ENCODE results near the gene APOL2.
A peak's percentile ranks its signal among the peaks of the same experiment; 100 is the strongest.
"Not testable (repeated sequence)": the region's sequence is repeated elsewhere in the genome, so short reads cannot be mapped to it uniquely, and the experiment has no call there.

APOL2 gene

DNA sequence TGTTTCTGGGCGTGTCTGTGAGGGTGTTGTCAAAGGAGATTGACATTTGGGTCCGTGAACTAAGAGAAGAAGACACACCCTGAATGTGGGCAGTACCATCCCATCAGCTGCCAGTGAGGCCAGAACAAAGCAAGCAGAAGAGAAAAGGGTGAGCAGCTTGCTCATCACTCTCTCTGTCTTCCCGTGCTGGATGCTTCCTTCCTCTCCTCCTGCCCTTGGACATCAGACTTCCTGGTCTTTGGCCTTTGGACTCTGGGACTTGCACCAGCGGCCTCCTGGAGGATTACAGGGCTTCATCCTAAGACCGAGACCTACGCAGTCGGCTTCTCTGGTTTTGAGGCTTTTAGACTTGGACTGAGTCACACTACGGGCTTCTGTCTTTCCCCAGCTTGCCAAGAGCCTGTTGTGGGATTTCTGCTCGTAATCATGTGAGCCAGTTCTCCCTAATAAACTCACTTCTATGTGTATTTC is 18.8 kb downstream of the APOL2 start:
- no peak for DNase-seq

DNA sequence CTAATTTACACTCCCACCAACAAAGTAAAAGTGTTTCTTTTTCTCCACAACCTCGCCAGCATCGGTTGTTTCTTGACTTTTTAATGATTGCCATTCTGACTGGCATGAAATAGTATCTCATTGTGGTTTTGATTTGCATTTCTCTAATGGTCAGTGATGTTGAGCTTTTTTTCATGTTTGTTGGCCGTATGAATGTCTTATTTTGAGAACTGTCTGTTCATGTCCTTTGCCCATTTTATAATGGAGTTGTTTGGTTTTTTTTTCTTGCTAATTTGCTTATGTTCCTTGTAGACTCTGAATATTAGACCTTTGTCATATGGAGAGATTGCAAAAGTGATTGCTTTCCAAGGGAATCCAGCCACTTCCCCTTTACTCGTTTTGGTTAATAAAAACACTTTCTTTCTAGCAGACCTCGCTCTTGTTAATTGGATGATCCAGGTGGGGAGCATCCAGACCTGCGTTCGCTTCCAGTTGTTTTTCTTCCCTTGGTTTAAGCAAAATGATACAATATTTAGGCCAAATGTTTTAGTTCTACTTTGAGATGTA is 20.6 kb downstream of the APOL2 start:
- DNase-seq = no peak

DNA sequence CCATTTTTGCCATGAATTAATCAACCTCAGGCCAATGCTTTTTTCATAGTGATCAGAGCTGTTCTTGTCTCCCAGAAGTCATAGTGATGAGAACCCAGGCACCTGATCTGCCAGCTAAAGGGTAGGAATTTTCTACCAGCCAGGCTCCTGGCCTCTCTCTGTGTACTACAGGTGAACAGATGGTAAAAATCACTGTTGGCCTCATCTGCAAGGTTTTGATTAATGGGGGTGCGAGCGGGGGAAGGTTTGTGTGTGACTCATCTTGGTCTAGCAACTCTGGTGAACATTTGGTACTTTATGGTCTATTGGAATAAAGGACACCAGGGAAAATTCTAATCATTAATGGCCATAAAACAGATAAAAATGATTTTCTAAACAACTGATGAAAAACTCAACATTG is 23.3 kb downstream of the APOL2 start:
- no peak for DNase-seq

DNA sequence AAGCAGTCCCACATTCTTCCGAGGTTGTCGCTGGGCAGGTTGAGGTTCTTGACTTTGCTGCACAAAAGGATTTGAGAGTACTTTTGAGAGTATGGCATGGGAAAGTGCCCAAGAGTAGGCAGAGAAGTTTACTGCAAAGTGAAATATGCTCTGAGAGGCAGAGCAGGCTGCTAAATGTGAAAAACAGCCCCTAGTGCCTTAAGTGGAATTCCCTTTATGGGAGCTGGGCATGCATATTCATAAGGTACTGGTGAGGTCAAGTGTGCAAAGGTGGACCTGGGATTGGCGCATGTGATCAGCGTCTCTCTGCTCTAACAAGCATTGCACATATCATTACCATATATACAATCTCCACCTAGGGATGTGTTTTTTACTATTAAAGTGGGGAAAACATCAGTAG is 25.7 kb downstream of the APOL2 start:
- DNase-seq = no peak

DNA sequence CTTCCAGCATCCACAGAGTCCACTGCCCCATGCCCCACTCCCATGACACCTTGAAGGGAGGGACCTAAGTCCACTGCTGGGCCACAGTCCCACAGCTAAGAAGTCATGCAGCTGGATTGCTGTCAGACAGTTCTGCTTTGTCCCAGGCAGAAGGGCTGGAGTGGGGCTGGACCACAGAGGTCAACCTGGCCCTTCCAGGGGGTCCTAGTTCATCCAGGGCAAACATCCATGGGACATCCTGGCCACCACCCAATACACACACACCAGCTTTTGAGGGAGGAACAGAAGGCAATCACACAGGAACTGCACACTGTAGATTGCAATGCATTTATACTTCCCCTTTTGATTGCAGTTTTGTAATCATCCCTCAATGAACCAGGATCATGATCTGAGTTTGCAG is 26.4 kb downstream of the APOL2 start:
- DNase-seq = no peak

DNA sequence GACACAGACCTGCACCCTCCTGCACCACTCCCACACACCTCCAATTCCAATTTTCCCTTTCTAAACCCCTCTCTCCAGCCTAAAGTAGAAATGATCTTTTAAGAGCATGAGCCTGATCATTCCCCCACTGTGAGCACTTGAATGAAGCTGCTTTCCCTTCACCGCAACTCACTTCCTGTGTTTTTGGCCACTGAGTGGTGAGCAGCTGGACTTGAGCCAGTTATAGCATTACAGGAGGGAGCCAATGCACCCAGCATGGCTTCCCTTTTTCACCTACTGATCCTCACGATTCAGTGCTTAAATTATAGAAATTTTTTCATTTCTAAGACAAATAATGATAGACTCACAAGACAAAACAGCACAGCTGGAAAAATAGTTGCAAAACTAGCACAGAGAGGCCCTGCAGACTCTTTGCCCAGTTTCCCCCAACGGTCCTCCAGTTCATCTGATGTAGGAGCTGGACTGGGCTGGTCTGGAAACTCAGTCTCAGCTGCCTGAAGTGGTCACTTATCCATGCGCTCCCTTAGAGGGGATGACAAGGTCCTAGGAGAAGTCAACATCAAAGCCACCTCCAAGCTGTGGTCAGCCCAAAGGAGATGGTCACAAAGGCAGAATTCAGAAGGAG is 28.0 kb downstream of the APOL2 start:
- DNase-seq = no peak

DNA sequence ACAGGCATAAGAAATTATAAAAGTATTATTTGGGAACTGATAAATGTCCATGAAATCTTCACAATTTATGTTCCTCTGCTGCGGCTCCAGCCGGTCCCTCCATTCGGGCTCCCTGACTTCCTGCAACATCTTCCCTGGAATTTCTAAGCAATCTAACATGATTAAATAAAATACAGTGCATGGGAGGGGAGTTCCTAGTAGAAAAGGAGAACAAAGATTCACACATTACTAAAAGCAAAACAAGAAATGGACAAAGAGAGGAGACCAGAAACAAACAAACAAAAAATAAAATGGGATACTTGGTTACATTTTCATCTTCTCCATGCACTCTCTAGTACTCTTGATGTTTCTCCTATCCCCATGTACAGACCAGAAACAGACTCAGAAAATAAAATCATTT is 29.1 kb downstream of the APOL2 start:
- no peak for DNase-seq

DNA sequence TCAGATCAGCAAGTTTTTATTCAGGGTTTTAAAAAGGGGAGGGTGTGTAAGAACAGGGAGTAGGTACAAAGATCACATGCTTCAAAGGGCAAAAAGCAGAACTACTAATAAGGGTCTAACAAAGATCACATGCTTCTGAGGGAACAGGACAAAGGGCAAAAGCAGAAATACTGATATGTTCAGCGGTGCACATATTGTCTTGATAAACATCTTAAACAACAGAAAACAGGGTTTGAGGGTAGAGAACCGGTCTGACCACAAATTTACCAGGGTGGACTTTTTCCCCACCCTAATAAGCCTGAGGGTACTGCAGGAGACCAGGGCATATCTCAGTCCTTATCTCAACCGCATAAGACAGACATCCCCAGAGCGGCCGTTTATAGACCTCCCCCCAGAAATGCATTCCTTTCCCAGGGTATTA is 29.8 kb downstream of the APOL2 start:
- DNase-seq = not testable (repeated sequence)

DNA sequence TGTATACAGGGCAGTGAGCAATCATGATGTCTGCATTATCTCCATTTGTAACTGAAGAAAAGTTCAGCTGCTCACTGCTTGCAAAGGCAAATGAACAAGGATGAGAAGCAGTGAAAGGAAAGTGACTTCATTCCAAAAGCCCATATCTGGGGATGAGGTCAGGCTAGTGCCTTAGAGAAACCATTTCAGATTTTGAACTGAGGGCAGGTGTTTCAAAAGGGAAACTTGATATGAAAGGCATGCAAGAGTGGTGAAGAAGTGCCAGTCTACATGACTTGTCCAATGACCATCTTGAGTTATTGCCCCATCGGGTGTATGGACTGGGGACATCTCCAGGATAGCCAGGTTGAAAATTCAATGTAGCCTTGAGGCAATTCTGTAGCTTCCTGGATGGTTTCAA is 30.4 kb downstream of the APOL2 start:
- no peak for DNase-seq

DNA sequence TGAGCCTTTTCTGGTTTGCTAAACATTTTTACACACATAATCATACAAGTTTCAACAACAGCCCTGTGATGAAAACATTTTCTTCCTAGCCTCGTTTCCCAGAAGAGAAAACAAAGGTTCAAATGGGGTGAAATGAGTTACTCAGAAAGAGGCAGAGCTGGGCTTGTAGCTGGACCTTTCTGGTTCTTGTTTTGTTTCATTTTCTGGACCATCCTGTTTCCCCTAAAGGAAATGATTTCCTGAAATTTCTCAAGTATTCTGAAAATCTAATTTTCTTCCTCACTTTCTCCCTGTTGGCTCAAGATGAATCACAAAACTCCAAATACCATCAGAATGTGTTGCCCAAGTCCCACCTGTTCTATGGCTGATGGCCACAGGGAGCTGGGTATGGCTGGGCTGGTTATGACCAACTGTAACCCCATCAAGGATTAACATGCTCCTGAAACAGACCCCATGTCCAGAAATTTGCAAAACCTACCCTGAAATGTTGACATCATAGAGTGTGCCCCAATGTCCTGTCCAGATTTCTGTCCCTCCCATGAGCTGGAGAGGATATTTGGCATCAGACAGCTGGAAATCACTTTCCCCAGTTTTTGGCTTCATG is 31.1 kb downstream of the APOL2 start:
- no peak for DNase-seq

DNA sequence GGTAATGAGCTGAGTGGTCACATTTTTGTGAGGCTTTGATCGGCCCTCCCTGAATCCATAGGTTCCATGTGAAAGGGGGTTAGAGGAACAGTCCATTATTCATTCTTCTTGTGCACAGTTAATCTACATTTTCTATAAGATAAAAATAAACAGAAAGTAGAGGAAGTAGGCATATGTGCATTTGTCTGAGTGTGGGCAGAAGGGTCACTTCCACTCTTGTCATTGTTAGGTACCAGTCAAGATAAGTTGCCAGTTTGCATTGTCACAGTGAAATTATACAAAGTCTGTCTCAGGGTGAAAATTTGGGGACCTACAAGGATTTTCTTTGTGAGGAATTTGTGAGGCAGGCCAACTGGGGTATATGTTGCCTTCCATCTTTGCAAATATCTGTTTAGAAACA is 33.1 kb downstream of the APOL2 start:
- DNase-seq = no peak

DNA sequence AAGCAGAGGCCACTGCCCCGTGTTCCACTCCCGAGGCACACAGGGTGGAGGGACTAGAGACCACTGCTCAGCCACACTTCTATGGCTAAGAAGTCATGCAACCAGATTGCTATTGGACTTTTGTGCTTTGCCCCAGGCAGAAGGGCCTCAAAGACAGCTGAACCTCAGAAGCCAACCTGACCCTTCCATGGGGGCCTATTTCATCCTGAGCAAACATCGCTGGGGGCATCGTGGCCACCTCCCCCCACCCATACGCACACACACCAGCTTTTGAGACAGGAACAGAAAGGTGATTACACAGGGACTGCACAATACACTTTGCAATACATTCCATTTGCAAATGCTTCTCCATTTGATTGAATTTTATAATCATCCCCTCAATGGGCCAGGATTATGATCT is 33.8 kb downstream of the APOL2 start:
- not testable (repeated sequence) for DNase-seq

DNA sequence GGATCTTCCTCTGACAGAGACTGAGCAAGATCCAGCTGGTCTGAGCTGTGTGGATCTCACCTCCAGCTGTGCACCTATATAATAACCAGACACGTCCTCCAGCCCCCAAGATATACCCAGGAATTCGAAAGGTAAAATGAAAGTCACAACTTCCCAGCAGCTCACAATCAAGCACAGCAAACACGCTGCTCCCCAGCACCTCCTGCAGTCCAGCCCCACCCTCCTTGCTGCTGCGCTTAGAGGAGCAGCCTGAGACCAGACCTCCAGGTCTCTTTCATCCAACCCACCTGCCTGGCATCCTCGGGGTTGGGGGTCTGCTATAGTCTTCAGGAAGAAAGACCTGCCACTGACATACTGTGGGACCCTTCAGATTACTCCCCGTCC is 34.7 kb downstream of the APOL2 start:
- DNase-seq = no peak

DNA sequence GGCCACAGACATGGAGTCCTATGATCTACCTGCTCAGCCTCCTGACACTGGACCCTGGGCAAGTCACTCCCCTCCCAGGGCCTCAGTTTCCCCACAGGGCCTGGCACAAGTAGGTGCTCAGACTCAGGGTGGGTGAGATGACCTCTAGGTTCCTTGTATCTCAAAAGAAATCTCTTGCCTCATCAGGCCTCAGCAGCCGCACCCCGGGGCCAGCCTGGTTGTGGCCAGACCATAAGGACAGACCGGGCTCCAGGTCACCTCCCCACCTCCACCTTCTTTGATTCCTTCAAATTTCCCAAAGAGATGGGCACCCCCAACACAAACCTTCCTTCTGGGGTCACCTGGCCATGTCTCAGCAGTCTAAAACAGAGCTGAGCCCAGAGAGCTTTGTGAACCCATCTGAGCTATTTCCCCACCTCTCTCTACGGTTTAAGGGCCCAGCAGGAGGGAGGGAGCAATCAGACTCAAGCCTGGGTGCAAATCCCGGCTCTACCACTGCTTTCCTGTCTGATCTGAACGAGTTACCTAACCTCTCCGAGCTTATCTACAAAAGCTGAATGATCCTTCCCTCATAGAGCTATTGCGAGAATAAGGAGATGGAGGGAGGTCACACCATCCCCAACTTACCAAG is 35.2 kb downstream of the APOL2 start:
- no peak for DNase-seq

DNA sequence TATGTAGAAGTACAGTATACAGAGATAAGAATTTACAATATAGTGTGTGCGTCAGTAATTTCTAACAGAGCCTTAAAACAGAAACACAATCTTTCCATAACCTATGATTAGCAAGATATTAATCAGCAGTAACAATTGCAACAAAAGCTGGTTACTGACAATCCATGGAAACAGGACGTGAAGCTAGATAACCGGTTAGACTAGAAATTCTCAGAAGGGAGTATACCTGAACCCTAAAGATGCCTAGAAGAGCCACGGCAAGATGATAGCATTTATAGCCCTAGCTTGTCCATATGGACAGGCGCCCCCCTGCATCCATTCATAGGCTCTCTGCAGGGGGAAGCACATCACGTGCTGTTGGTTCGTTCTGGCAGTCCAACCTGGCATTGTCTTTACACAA is 35.9 kb downstream of the APOL2 start:
- not testable (repeated sequence) for DNase-seq

DNA sequence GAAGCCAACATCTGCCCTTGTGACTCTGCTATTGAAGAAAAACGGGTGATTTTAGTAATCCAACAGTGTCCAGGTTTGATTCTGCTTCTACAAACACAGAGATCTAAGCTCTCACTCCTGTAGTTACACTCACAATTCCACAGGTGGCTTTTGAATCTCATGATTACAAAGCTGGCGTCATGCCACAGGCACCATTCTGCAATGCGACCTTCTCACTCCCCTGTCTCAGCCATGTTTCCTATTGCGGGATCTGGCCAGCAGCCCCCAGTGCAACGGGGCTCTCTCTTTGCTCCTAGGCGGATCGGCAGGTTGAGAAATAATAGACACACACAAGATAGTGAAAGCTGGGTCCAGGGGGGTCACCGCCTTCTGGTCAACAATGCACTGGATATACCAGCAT is 36.4 kb downstream of the APOL2 start:
- DNase-seq = not testable (repeated sequence)

DNA sequence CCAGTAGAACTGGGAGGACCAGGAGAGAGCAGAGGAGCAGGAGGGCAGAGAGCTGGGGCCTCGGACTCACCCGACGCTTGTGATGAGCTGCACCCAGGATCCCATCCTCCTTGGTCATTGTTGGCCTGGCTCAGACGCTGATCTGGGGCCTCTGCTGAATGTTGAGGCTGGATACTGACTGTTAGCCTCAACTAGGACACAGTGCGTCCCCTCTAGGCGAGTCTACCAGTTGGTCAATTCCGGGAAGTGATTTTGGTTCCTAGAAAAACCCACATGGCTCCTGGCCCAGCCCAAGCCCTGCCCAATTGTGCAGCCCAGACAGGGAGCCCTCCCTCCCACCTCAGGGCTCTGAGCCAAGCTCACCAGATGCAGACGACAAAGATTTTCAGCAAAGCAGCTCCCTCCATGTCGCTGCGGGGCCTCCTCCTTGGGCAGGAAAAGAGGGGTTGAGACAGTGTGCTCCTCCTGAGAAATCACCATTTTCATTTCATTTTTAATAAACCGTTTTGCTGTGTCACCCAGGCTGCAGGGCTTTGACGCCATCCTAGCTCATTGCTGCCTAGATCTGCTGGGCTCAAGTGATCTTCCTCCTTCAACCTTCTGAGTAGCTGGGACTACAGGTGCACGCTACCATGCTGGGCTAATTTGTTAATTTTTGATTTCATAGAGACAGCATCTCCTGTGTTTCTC is 37.6 kb downstream of the APOL2 start, which contains the start of gene APOL4:
Gene APOL4 (minus strand): TSS at position 180 of the 690 bp plus-strand sequence. CDS start 75 bp downstream, at position 105.
- no peak for DNase-seq

DNA sequence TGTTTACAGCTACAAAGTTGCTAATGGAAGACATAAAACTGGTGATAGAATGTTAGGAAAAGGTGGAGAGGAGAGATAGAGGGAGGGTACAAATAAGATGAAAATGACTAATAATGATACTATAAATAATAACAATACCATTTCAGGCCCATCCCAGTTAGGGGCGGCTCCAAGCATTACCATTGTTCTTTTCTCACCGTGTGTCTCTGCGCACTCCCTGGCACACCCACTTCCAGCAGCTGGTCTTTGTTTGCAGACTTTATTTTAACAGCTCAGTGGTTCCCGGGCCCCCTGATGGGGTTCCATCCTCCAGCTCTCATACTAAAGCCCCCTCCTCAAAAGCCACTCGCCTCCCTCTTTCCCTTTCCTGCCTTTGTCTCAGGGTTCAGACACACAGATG is 38.3 kb downstream of the APOL2 start:
- not testable (repeated sequence) for DNase-seq

DNA sequence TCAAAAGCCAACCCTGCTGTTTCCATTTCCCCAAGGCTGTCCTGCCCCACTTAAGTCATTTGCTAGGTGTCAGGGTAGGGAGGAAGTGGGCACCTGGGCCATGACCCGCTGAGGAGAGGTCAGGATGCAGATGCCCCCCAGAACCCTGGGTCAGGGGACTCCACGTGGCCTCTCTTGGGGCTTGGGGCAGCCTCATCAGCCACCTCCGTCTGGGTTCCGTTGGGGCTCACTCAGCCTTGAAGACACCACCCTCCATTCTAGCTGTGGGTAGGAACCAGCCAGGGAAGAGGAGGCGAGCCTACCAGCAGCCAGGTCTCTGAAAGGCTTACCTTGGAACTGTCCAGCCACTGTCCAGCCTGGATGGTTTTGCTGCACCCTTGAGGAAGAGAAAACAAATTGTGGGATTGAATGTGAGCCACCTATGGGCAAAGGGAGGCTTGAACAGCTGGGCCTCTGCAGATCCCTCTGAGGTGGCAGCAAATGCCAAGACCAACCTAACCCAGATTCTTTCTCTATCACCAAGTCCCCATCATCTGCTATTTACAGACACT is 40.3 kb downstream of the APOL2 start:
- DNase-seq = no peak

DNA sequence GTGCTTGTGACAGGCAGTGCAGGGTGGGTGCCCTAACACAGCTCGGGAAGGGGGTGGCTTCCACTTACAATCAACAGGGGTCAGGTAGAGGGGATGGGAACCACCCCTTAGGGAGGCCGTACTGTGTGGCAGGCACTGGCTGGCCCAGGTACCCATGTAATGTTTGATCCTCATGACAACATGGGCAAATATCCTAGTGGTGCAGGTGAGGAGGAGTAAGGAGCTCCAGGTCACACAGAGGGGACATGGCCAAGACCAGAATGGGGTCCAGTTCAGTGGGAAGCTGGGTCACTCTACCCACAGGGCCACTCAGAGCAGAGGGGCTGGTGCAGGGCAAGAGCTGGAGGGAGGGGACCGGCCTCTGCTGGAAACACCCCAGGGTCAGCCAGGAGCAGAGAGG is 40.8 kb downstream of the APOL2 start:
- DNase-seq = no peak

DNA sequence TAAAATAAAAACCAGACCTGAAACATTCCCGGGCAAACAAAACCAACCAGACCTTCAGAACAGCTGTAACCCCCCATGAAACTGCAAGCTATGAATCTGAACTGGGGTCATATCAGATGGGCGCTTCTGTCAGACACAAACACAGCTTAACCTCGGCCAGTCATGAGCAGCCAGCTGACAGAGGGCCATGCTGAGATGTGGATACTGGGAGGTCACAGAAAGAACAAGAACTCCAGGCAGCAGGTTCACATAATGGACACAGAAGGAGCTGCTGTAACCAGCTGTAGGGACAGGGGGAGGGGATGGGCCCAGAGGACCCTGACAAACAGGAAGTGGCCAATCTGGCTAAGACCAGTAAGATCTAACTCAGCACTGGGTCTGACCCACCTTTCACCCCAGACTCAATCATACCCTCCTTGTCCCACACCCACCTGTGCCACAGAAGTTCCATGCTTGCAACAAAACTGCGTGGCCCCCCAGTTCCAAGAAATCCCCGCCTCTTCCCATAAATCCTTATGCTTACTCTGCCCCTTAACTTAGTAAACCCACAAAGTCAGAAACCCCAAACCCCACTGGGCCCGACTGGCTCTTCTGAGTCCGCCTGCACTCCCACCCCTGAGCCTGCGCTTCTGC is 41.7 kb downstream of the APOL2 start:
- peak; percentile 68 for DNase-seq

DNA sequence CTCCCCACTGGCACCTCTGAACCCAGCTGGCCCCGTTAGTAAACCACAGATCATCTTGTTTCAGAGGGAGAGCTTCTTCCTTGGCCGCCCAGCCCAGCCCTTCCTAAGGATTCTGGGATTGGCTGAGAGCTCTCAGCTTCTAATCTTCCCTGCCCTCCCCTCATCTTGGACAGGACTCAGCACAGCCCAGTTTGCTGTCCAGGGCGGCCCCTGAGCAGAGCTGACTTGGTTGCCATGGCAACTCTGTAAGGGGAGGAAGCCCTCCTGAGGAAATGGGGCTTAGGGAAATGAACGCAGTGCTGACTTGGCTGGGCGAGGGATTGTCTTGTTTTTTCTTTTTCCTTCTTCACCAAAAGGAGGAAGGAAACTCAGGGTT is 42.3 kb downstream of the APOL2 start:
- no peak for DNase-seq
